Urothelium cell line (cell line): Measurements from ENCODE around the gene LAYN.
A peak's percentile ranks its signal among the peaks of the same experiment; 100 is the strongest.

Experiments
- DNase-seq: peaks from one replicate; pipeline ENCODE4 v3.0.0; 2011; ENCODE audit warnings: low spot score, mixed read lengths
- FAIRE-seq: peaks from 2 replicates; lab custom pipeline; 2011; peaks lifted over from hg19 to GRCh38; lab: Jason Lieb, UNC

Gene LAYN

GRCh38 chr11:111540114-111540936, at the start of gene LAYN:
Gene LAYN (plus strand): TSS chr11:111540720. CDS start chr11:111540844, 124 bp downstream.
- FAIRE-seq (peak; percentile 98), DNase-seq (peak; percentile 94)

- FAIRE-seq (no peak), DNase-seq (no peak)
Observed at GRCh38 chr11:111494040-111494439, 46.5 kb upstream of the LAYN start.

- DNase-seq (no peak), FAIRE-seq (no peak)
Observed at GRCh38 chr11:111499483-111499882, 41.0 kb upstream of the LAYN start.

GRCh38 chr11:111500481-111500880, 40.0 kb upstream of the LAYN start:
- no peak for FAIRE-seq
- DNase-seq, result no peak

GRCh38 chr11:111502611-111503010, 37.9 kb upstream of the LAYN start:
- FAIRE-seq, result no peak
- no peak for DNase-seq

GRCh38 chr11:111510311-111510710, 30.2 kb upstream of the LAYN start:
- FAIRE-seq (no peak), DNase-seq (no peak)

GRCh38 chr11:111512296-111513239, 28.0 kb upstream of the LAYN start, which contains the start of gene BTG4:
Gene BTG4 (minus strand): TSS chr11:111512386. CDS start chr11:111498776, 13,610 bp downstream.
- FAIRE-seq (no peak), DNase-seq (no peak)

GRCh38 chr11:111513240-111513605, 27.3 kb upstream of the LAYN start:
- FAIRE-seq (peak; percentile 85), DNase-seq (no peak)

- FAIRE-seq, result no peak
- DNase-seq, result no peak
Observed at GRCh38 chr11:111514216-111515031, 26.1 kb upstream of the LAYN start, which contains the start of gene HOATZ. Gene HOATZ (plus strand): TSS chr11:111514778. CDS start chr11:111514785, 7 bp downstream.

- no peak for FAIRE-seq
- no peak for DNase-seq
Observed at GRCh38 chr11:111515591-111515990, 24.9 kb upstream of the LAYN start.

GRCh38 chr11:111518668-111519067, 21.9 kb upstream of the LAYN start:
- FAIRE-seq, result peak; percentile 32

GRCh38 chr11:111520560-111520959, 20.0 kb upstream of the LAYN start:
- FAIRE-seq (no peak), DNase-seq (no peak)

More at GRCh38 chr11:111518668-111519067, 21.9 kb upstream of the LAYN start:
- no peak for DNase-seq

- DNase-seq, result no peak
- FAIRE-seq, result no peak
Observed at GRCh38 chr11:111521135-111521534, 19.4 kb upstream of the LAYN start.

- no peak for FAIRE-seq
- no peak for DNase-seq
Observed at GRCh38 chr11:111522426-111522825, 18.1 kb upstream of the LAYN start.

GRCh38 chr11:111523343-111523742, 17.2 kb upstream of the LAYN start:
- FAIRE-seq (no peak), DNase-seq (no peak)

GRCh38 chr11:111524056-111524455, 16.5 kb upstream of the LAYN start:
- no peak for FAIRE-seq
- DNase-seq, result no peak

- no peak for DNase-seq
- FAIRE-seq, result no peak
Observed at GRCh38 chr11:111525456-111525855, 15.1 kb upstream of the LAYN start.

GRCh38 chr11:111526501-111526900, 14.0 kb upstream of the LAYN start:
- DNase-seq (peak; percentile 75), FAIRE-seq (no peak)

- DNase-seq (no peak), FAIRE-seq (no peak)
Observed at GRCh38 chr11:111527279-111527678, 13.2 kb upstream of the LAYN start.

GRCh38 chr11:111528557-111528956, 12.0 kb upstream of the LAYN start:
- peak; percentile 5 for FAIRE-seq

GRCh38 chr11:111530091-111530490, 10.4 kb upstream of the LAYN start:
- peak; percentile 74 for FAIRE-seq

More at GRCh38 chr11:111528557-111528956, 12.0 kb upstream of the LAYN start:
- DNase-seq, result no peak

More at GRCh38 chr11:111530091-111530490, 10.4 kb upstream of the LAYN start:
- no peak for DNase-seq
